ENCODE data around the gene ASB7. TPM values are rescaled to one million over a fixed set of nuclear protein-coding genes. Genes with fewer than 3 reads are reported as not detected.

Gene ASB7
- total and polyA plus RNA-seq, 4 donors = 3.3 to 18.3 (median 10.9) TPM

GRCh38 chr15:100663086-100663914 is 60.9 kb downstream of the ASB7 start:
- no peak for ATAC-seq (ENCODE audit: insufficient read depth, low FRiP score)
- Histone ChIP-seq H3K4me1 (ENCODE audit: control insufficient read depth in 5 of 5, insufficient read depth in 5 of 5, low read length in 5 of 5) (peaks cover 0 to 33% (median 2%) of the 10 kb centered on the region in 5 donors), H3K27ac (ENCODE audit: low read depth in 1 of 2, low read length in 1 of 2) (no peak overlapping the region), H3K9me3 (ENCODE audit: control insufficient read depth in 4 of 4, insufficient read depth in 3 of 4, low read length in 3 of 4) (no peaks in the 10 kb centered on the region), H3K27me3 (ENCODE audit: control insufficient read depth in 3 of 3, insufficient read depth in 3 of 3, low read length in 2 of 3) (no peaks in the 10 kb centered on the region), H3K9ac (ENCODE audit: insufficient read depth in 1 of 2, low read length in 2 of 2) (no peak overlapping the region), H3K4me3 (no peak overlapping the region), H3K36me3 (ENCODE audit: control insufficient read depth in 4 of 4, insufficient read depth in 4 of 4, low read length in 4 of 4) (no peaks in the 10 kb centered on the region)
- 65 to 68% methylated on average over 13 of the region's 13 CpGs for WGBS, 2 donors
- TF ChIP-seq CTCF (IDR thresholded peaks at IDR 0.05; ENCODE audit: control extremely low read depth, extremely low read depth) = no peak
- DNase-seq = no peak

- Histone ChIP-seq H3K9ac (ENCODE audit: insufficient read depth in 1 of 2, low read length in 2 of 2) (no peak overlapping the region), H3K36me3 (ENCODE audit: control insufficient read depth in 4 of 4, insufficient read depth in 4 of 4, low read length in 4 of 4) (no peaks in the 10 kb centered on the region), H3K27ac (ENCODE audit: low read depth in 1 of 2, low read length in 1 of 2) (no peak overlapping the region), H3K4me3 (no peak overlapping the region), H3K4me1 (ENCODE audit: control insufficient read depth in 5 of 5, insufficient read depth in 5 of 5, low read length in 5 of 5) (peaks cover 0 to 39% (median 7%) of the 10 kb centered on the region in 5 donors), H3K9me3 (ENCODE audit: control insufficient read depth in 4 of 4, insufficient read depth in 3 of 4, low read length in 3 of 4) (no peaks in the 10 kb centered on the region), H3K27me3 (ENCODE audit: control insufficient read depth in 3 of 3, insufficient read depth in 3 of 3, low read length in 2 of 3) (no peaks in the 10 kb centered on the region)
- TF ChIP-seq CTCF (IDR thresholded peaks at IDR 0.05; ENCODE audit: control extremely low read depth, extremely low read depth) = no peak
- DNase-seq (peak in 2 of 3 donors; percentile 34 to 56), ATAC-seq (ENCODE audit: insufficient read depth, low FRiP score) (no peak)
- 54 to 68% methylated on average over 11 of the region's 11 CpGs for WGBS, 2 donors
Observed at GRCh38 chr15:100663915-100664281, 61.5 kb downstream of the ASB7 start.

- H3K27me3 ChIP-seq (ENCODE audit: control insufficient read depth in 3 of 3, insufficient read depth in 3 of 3, low read length in 2 of 3) = no peaks in the 10 kb centered on the region
- 66 to 74% methylated on average over 7 of the region's 7 CpGs for WGBS, 2 donors
- DNase-seq (peak in 2 of 3 donors; percentile 31 to 38), ATAC-seq (ENCODE audit: insufficient read depth, low FRiP score) (no peak)
- H3K27ac ChIP-seq (ENCODE audit: low read depth in 1 of 2, low read length in 1 of 2) = no peak overlapping the region
- no peaks in the 10 kb centered on the region for H3K36me3 ChIP-seq (ENCODE audit: control insufficient read depth in 4 of 4, insufficient read depth in 4 of 4, low read length in 4 of 4)
- H3K4me3 ChIP-seq = no peak overlapping the region
- H3K9me3 ChIP-seq (ENCODE audit: control insufficient read depth in 4 of 4, insufficient read depth in 3 of 4, low read length in 3 of 4) = peaks cover 0 to under 1% (median 0%) of the 10 kb centered on the region in 4 donors
- no peak overlapping the region for H3K9ac ChIP-seq (ENCODE audit: insufficient read depth in 1 of 2, low read length in 2 of 2)
- peaks cover 0 to 44% (median 8%) of the 10 kb centered on the region in 5 donors for H3K4me1 ChIP-seq (ENCODE audit: control insufficient read depth in 5 of 5, insufficient read depth in 5 of 5, low read length in 5 of 5)
- TF ChIP-seq CTCF (IDR thresholded peaks at IDR 0.05; ENCODE audit: control extremely low read depth, extremely low read depth) = no peak
Observed at GRCh38 chr15:100665570-100665969, 63.2 kb downstream of the ASB7 start.
